Astrocyte (in vitro differentiated cells and primary cell): ENCODE results near the gene PTPRT.

Source experiments
- EZH2 ChIP-seq: IDR thresholded peaks from 2 replicates; pipeline ENCODE4 v1.6.1; 2012; ENCODE audit warnings: mild to moderate bottlenecking, low read length, inconsistent platforms; ENCODE audit not compliant: insufficient read depth
- TF ChIP-seq, protein P1 (sequence below): IDR thresholded peaks from 2 replicates; pipeline ENCODE4 v1.5.1; 2011; ENCODE audit warnings: low read depth, mild to moderate bottlenecking, inconsistent platforms, low read length, moderate library complexity; ENCODE audit not compliant: insufficient read depth

DNA sequence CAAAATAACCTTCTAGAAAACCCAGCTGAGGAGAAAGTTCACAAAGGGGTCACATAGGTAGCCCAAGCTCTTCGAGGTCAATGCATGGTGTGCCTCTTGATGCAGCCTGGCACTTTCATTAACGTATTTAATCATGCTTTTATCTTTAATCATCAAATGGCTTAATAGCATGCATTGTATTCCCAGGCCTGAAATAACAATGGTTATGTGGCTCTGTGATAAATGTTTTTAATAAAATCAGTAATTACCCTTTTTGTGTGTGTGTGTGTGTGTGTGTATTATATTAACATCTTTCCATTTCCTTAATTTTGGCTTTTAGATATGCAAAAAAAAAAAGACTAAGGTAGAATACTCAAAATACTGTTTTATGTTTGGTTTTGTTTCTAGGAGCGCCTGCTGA is 681.8 kb downstream of the PTPRT start:
- TF ChIP-seq, protein P1, sequence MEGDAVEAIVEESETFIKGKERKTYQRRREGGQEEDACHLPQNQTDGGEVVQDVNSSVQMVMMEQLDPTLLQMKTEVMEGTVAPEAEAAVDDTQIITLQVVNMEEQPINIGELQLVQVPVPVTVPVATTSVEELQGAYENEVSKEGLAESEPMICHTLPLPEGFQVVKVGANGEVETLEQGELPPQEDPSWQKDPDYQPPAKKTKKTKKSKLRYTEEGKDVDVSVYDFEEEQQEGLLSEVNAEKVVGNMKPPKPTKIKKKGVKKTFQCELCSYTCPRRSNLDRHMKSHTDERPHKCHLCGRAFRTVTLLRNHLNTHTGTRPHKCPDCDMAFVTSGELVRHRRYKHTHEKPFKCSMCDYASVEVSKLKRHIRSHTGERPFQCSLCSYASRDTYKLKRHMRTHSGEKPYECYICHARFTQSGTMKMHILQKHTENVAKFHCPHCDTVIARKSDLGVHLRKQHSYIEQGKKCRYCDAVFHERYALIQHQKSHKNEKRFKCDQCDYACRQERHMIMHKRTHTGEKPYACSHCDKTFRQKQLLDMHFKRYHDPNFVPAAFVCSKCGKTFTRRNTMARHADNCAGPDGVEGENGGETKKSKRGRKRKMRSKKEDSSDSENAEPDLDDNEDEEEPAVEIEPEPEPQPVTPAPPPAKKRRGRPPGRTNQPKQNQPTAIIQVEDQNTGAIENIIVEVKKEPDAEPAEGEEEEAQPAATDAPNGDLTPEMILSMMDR: no peak
- no peak for TF ChIP-seq EZH2
